ENCODE results near the gene ATP9A.

- no peak for TF ChIP-seq CTCF (conservative IDR thresholded peaks at IDR 0.05; ENCODE audit: low read depth, low read length)
- TF ChIP-seq EZH2 (IDR thresholded peaks at IDR 0.05; ENCODE audit: low read length, unreplicated experiment) = no peak
- no peak for TF ChIP-seq EZH2phosphoT487 (IDR thresholded peaks at IDR 0.05; ENCODE audit: borderline replicate concordance, low read length)
Measured at GRCh38 chr20:51651921-51652549, 116.2 kb downstream of the ATP9A start.

Measured in PC-3 (cell line).